HUDEP-2 (cell line): ENCODE data around the gene NBPF9.
"Not testable (repeated sequence)": the region's sequence is repeated elsewhere in the genome, so short reads cannot be mapped to it uniquely, and the experiment has no call there.

ENCODE experiments used
- DNase-seq, 76 experiments: peaks; one replicate each; lab custom pipeline; 2025; ENCODE audit not compliant: unreplicated experiment in 76 of 76; lab: John Stamatoyannopoulos, UW

NBPF9 gene, protein sequence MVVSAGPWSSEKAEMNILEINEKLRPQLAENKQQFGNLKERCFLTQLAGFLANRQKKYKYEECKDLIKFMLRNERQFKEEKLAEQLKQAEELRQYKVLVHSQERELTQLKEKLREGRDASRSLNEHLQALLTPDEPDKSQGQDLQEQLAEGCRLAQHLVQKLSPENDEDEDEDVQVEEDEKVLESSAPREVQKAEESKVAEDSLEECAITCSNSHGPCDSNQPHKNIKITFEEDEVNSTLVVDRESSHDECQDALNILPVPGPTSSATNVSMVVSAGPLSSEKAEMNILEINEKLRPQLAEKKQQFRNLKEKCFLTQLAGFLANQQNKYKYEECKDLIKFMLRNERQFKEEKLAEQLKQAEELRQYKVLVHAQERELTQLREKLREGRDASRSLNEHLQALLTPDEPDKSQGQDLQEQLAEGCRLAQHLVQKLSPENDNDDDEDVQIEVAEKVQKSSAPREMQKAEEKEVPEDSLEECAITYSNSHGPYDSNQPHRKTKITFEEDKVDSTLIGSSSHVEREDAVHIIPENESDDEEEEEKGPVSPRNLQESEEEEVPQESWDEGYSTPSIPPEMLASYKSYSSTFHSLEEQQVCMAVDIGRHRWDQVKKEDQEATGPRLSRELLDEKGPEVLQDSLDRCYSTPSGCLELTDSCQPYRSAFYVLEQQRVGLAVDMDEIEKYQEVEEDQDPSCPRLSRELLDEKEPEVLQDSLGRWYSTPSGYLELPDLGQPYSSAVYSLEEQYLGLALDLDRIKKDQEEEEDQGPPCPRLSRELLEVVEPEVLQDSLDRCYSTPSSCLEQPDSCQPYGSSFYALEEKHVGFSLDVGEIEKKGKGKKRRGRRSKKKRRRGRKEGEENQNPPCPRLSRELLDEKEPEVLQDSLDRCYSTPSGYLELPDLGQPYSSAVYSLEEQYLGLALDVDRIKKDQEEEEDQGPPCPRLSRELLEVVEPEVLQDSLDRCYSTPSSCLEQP (N-terminal part only)

GRCh38 chr1:149103109-149104081, at the start of gene NBPF9:
Gene NBPF9, minus strand, starts transcription at chr1:149103551. Its CDS starts 21,412 bp downstream, at chr1:149082139.
- peak in 46 of 76 experiments; percentile 1 to 54 (median 26) for DNase-seq

GRCh38 chr1:149149909-149150308, 46.6 kb upstream of the NBPF9 start:
- DNase-seq: not testable (repeated sequence)

DNA sequence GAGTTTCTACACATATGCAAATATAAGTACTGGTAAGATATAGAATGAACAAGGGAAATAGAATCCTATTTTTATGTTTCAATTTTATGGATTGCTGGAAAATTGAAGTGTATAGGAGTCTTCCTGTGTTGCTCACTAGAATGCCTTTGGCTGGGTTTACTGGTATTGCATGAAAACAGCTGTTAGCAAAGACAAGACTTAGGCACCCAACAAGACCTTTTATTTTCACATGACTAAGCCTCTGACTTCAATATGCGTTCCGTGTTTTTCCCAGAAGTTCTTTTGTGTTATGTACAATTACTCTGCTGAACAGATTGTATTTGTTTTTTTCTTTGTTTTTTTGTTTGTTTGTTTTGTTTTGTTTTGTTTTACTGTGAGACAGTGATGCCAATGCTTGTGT, 34.2 kb upstream of the NBPF9 start:
- DNase-seq: not testable (repeated sequence)

DNA sequence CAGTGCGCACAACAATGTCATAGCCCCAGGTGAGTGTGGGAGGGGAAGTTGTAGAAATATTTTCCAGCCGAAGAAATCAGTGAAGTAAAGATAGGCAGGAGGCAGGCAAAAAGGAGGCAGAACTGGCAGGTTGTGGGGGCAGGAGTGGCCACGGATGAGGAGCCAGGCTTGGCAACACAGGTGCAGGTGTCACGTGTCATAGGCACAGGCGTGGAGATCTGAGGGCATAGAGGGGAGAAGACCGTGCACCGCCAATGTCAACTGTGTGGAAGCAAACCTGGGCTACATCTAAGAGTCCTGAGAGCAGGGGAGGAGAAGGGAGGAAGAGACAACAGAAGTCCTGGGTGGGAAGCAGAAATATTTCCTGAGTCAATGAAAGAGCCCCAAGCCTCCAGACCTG, 27.6 kb upstream of the NBPF9 start:
- not testable (repeated sequence) for DNase-seq

DNA sequence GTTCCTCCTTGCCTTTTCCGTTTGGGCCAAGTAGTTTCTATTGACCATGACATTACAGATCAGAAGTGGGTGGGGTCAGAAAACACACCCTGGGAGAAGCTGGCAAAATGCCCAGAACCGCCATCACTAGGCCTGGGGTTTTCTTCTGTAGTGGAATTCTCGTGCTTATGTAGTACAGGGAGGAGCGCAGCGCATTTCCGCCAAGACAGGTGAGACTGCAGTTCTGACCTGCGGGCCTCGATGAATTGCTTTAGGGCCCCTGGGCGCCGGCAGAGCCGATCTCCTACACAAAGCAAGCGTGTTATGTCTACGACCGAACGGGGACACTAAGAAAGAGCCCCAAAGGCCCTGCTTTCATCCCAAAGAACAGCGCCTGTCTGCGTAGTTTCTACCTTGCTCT, 25.9 kb upstream of the NBPF9 start:
- DNase-seq: not testable (repeated sequence)

- not testable (repeated sequence) for DNase-seq
Observed at GRCh38 chr1:149126555-149127145, 23.3 kb upstream of the NBPF9 start.

GRCh38 chr1:149123948-149124926, 20.9 kb upstream of the NBPF9 start:
- DNase-seq: peak in 21 of 76 experiments; percentile 0 to 36 (median 13)

DNA sequence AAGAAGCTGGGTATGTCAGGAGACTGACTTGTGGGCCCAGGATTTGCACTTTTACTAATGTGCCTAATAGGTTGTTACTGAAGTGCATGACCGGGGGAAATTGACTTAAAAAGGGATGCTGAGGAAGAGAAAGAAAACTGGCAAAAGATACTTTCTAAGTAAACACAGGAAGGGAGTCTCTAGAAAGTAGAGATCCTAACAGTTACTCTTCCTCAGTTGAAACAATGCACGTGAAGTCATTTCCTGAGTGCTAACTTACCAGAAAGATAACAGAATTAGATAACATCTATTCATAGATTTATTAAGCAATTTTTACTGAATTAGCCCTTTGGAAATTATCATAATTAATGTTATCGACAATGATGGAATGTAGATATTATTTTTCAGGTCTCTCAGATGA, 9.5 kb upstream of the NBPF9 start:
- not testable (repeated sequence) for DNase-seq

- DNase-seq: not testable (repeated sequence)
Observed at GRCh38 chr1:149110343-149110742, 7.0 kb upstream of the NBPF9 start.

- not testable (repeated sequence) for DNase-seq
Observed at GRCh38 chr1:149102574-149102973, 777 bp downstream of the NBPF9 start.

DNA sequence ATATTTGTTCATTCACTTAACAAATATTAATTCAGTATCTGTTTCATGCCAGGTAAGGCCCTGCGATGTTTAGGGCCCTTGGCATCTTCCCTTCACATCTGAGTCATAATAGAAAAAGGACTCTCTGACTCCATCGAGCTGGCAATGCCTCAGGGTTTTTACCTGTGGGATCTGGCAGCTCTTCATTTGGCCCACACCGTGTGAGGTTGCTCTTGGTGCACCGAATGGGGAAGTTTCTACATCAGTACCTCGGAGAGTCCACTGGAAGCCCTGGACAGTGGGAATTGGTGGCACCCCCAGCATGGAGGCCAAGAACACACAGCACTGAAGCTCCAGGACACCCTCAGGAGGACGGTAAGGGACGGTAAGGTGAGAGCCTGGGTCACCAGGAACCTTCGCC, 5.1 kb downstream of the NBPF9 start:
- not testable (repeated sequence) for DNase-seq

DNA sequence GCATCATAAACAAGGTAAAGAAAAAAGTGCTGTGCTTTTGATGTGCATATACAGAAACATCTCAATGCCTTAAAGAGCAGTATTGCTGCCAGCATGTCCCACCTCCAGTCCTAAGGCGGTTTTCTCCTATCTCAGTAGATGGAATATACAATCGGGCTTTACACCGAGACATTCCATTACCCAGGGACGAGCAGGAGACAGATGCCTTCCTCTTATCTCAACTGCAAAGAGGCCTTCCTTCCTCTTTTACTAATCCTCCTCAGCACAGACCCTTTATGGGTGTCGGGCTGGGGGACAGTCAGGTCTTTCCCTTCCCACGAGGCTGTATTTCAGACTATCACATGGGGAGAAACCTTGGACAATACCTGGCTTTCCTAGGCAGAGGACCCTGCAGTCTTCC, 10.2 kb downstream of the NBPF9 start:
- not testable (repeated sequence) for DNase-seq

DNA sequence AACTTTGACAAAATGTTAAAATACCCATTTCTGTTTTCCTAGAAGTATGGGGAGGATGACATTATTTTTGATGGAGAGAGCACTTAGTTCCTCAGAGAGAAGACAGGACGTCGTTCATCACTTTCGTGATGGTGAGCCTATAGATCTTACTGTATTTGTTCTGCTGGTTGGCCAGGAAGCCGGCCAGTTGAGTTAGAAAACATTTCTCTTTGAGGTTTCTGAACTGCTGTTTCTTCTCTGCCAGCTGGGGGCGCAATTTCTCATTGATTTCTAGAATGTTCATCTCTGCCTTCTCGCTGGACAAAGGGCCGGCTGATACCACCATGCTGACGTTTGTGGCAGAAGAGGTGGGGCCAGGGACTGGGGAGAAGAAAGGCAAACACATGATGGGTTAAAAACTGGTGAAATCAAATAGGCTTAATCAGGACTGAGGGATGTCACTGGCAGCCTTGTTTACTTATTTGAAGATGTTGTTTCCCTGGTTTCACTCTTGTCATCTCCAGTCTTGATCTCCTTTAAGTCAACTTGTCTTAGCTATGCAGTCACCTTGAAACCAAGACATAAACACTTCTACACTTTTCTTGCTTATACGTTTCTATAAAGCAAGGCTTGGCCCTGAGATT, 27.7 kb downstream of the NBPF9 start:
- DNase-seq: not testable (repeated sequence)

DNA sequence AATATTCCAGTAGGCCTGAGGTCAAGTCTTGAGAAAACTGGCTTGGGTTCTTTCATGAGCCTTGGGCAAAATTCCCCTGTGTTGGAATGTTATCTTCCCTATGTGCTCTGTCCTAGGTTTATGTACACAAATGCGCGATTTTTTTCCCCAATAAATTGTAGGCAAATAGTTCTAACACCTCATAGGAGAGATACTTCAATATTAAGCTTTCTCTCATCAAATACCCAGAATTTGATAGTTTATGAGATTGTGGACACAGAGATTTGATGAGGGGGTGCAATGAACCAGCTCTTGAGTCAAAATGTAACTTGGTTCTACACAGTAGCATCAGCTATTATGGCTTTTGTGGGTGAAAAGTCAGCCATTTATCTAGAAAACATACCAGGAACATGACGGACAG, 38.7 kb downstream of the NBPF9 start:
- not testable (repeated sequence) for DNase-seq

DNA sequence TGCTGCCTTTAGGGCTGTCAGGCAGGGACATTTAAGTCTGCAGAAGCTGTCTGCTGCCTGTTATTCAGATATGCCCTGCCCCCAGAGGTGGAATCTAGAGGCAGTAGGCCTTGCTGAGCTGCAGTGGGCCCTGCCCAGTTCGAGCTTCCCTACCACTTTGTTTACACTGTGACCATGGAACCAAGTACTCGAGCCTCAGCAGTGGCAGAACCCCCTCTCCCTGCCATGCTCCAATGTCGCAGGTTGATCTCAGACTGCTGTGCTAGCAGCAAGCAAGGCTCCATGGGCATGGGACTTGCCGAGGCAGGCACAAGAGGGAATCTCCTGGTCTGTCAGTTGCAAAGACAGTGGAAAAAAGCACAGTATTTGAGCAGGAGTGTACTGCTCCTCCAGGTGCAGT, 60.3 kb downstream of the NBPF9 start:
- DNase-seq: not testable (repeated sequence)

DNA sequence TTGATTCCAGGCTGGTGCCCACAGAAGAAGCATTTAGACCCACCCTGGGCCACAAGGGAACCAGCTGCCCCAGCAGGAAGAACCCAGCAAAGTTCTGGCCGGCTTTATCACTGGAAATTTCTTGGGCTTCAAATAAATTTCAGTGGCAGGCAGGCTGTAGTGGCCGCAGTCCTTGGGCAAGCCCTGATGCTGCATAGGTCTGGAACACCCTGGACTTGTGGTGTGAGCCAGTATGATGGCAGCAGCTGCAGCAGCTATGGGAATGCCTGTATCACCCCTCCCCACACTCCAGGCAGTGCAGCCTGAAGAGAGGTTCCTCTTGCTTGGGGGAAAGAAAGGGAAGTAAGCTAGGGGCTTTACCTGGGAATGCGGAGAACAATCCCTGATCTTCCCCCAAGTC, 69.4 kb downstream of the NBPF9 start:
- not testable (repeated sequence) for DNase-seq

- not testable (repeated sequence) for DNase-seq
Observed at GRCh38 chr1:149024327-149024726, 79.0 kb downstream of the NBPF9 start.

DNA sequence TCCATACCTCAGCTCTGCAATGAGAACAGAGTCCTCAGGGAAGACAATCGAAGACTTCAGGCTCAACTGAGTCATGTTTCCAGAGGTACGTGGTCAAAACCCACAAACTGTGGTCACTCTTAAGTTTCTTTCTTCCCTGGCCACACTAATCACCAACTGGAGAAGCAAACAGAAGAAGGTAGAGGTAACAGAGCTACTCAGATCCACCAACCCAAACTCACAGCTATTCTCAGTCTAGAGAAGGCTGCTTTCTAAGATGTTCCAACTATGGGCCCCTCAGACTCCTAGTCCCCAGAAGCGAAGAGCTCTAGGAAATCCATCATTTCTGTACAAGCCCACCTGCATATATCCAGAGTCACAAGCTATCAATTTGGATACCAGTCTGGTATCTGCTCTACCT, 84.8 kb downstream of the NBPF9 start:
- DNase-seq: not testable (repeated sequence)
